GM21381 (cell line): Measurements from ENCODE around the gene ACTN3.
"Not testable (repeated sequence)": the region's sequence is repeated elsewhere in the genome, so short reads cannot be mapped to it uniquely, and the experiment has no call there.

ENCODE experiments used
- ATAC-seq: cut with Tn5 transposase; IDR thresholded peaks from one replicate; pipeline ENCODE4 v1.9.1; 2021; ENCODE audit warnings: mild to moderate bottlenecking, moderate library complexity; ENCODE audit not compliant: unreplicated experiment

ACTN3 gene

GRCh38 chr11:66592457-66593302 lies 46.0 kb downstream of the ACTN3 start, which contains the start of the genes CCDC87 and CCS:
TSS of gene CCDC87 (minus strand) at chr11:66593063. CDS start at chr11:66593015, 48 bp downstream.
TSS of gene CCS (plus strand) at chr11:66593185. CDS start at chr11:66593262, 77 bp downstream.
- peak; percentile 90 for ATAC-seq

GRCh38 chr11:66593303-66593635 lies 46.6 kb downstream of the ACTN3 start:
- no peak for ATAC-seq

GRCh38 chr11:66593650-66594049 lies 46.9 kb downstream of the ACTN3 start:
- ATAC-seq: no peak

GRCh38 chr11:66595245-66595904 lies 48.7 kb downstream of the ACTN3 start:
- ATAC-seq: no peak

GRCh38 chr11:66598993-66599392 lies 52.3 kb downstream of the ACTN3 start:
- no peak for ATAC-seq

GRCh38 chr11:66600219-66600618 lies 53.5 kb downstream of the ACTN3 start:
- ATAC-seq: no peak

- ATAC-seq: no peak
Observed at GRCh38 chr11:66600631-66601233, 54.0 kb downstream of the ACTN3 start.

- no peak for ATAC-seq
Observed at GRCh38 chr11:66603072-66603471, 56.4 kb downstream of the ACTN3 start.

- ATAC-seq: no peak
Observed at GRCh38 chr11:66604155-66604554, 57.5 kb downstream of the ACTN3 start.

- ATAC-seq: not testable (repeated sequence)
Observed at GRCh38 chr11:66606608-66607007, 59.9 kb downstream of the ACTN3 start.

GRCh38 chr11:66607126-66607834 lies 60.6 kb downstream of the ACTN3 start:
- ATAC-seq: no peak

- no peak for ATAC-seq
Observed at GRCh38 chr11:66609721-66610617, 63.3 kb downstream of the ACTN3 start.

GRCh38 chr11:66612458-66612857 lies 65.8 kb downstream of the ACTN3 start:
- ATAC-seq: no peak
